GM10248 (cell line): Measurements from ENCODE around the gene EPHB3.

Experiments
- CTCF ChIA-PET: fragments of 300-600 bp; sonication (Branson Sonifier 250); formaldehyde crosslinking; extraction: SDS; loops from one replicate; lab custom pipeline; 2021; ENCODE audit warnings: antibody characterized with exemption; lab: Yijun Ruan, JAX
- POLR2A ChIA-PET: fragments of 350-650 bp; sonication (Branson Sonifier 250); formaldehyde crosslinking; extraction: SDS; loops from one replicate; lab custom pipeline; 2020; ENCODE audit warnings: antibody characterized with exemption; lab: Yijun Ruan, JAX
- DNase-seq: peaks from one replicate; pipeline ENCODE4 v3.0.0; 2012; ENCODE audit errors: extremely low spot score
- CTCF ChIP-seq: IDR thresholded peaks from 2 replicates; pipeline ENCODE4 v1.5.1; 2012; ENCODE audit warnings: mild to moderate bottlenecking, low read depth; ENCODE audit errors: extremely low read depth, missing control alignments, control extremely low read depth

EPHB3 gene

GRCh38 chr3:184554461-184554860 is 7.1 kb upstream of the EPHB3 start:
- ChIA-PET POLR2A (no interaction called here), CTCF (interaction anchor here (1.0 to 6.7 kb wide), 4 partner anchors 14 to 223 kb away, joined by 3 to 38 read pairs (median 4); no protein-coding TSS in a partner anchor)
- no peak for DNase-seq
- no peak for TF ChIP-seq CTCF

- no peak for DNase-seq
- POLR2A ChIA-PET = no interaction called here
- CTCF ChIA-PET = interaction anchor here (0.8 to 1.5 kb wide), 5 partner anchors 16 to 661 kb away, joined by 3 read pairs; no protein-coding TSS in a partner anchor
- no peak for TF ChIP-seq CTCF
Measured at GRCh38 chr3:184556582-184557347, 4.8 kb upstream of the EPHB3 start.

GRCh38 chr3:184557348-184557950 is 4.1 kb upstream of the EPHB3 start:
- no peak for TF ChIP-seq CTCF
- DNase-seq = no peak
- ChIA-PET CTCF (interaction anchor here (0.9 to 1.5 kb wide), 4 partner anchors 8 to 662 kb away, joined by 3 read pairs; no protein-coding TSS in a partner anchor), POLR2A (no interaction called here)

GRCh38 chr3:184558726-184559125 is 2.9 kb upstream of the EPHB3 start:
- CTCF ChIA-PET = interaction anchor here (1.5 kb wide), 1 partner anchor 9 kb away, joined by 3 read pairs; no protein-coding TSS in a partner anchor
- POLR2A ChIA-PET = no interaction called here

GRCh38 chr3:184559336-184559735 is 2.2 kb upstream of the EPHB3 start:
- TF ChIP-seq CTCF = no peak
- ChIA-PET POLR2A (no interaction called here), CTCF (interaction anchor here (1.5 kb wide), 1 partner anchor 9 kb away, joined by 3 read pairs; no protein-coding TSS in a partner anchor)
- DNase-seq = no peak

More at GRCh38 chr3:184558726-184559125, 2.9 kb upstream of the EPHB3 start:
- no peak for TF ChIP-seq CTCF
- no peak for DNase-seq

- DNase-seq = no peak
- CTCF ChIA-PET = interaction anchor here (0.6 to 2.8 kb wide), 32 partner anchors 10 to 1100 kb away, joined by 3 to 22 read pairs (median 4); partner anchors contain the start of gene MAGEF1
- POLR2A ChIA-PET = no interaction called here
- no peak for TF ChIP-seq CTCF
Measured at GRCh38 chr3:184560531-184560930, 1.1 kb upstream of the EPHB3 start.
